ENCODE measurements around the gene ICA1L.

DNA sequence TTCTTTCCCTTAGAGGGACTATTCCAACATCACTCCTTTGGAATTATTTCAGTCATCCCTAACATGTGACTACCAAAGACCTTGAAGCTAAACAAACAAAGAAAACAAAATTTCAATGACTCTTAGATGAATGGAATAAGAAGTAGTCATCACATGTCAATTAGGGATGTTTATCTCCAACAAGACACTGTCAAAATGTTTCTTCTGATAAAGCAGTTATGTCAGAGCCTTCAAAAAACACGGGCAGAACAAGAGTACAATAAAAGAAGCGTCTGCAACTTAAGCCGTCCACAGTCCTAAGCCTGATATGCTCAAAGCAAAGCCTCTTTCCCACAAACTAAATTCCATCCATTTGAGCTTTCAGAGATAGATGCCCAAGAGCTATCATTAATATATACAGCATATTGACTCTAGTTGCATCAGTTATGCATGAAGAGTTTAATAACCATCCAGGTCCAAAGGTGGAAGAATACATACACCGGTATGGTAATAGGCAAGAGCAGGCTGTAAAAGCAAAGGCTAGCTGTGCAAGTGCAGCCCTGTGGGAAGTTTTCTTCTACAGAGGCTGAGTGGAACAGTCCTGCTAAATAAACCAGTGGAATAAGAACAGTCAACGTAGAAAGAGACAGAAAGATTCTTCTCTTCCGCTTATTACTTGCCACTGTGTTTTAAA lies 98.1 kb downstream of the ICA1L start:
- TF ChIP-seq, protein P1, sequence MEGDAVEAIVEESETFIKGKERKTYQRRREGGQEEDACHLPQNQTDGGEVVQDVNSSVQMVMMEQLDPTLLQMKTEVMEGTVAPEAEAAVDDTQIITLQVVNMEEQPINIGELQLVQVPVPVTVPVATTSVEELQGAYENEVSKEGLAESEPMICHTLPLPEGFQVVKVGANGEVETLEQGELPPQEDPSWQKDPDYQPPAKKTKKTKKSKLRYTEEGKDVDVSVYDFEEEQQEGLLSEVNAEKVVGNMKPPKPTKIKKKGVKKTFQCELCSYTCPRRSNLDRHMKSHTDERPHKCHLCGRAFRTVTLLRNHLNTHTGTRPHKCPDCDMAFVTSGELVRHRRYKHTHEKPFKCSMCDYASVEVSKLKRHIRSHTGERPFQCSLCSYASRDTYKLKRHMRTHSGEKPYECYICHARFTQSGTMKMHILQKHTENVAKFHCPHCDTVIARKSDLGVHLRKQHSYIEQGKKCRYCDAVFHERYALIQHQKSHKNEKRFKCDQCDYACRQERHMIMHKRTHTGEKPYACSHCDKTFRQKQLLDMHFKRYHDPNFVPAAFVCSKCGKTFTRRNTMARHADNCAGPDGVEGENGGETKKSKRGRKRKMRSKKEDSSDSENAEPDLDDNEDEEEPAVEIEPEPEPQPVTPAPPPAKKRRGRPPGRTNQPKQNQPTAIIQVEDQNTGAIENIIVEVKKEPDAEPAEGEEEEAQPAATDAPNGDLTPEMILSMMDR (IDR thresholded peaks at IDR 0.05; ENCODE audit: low read depth, low read length), result no peak
- TF ChIP-seq EZH2phosphoT487 (IDR thresholded peaks at IDR 0.05; ENCODE audit: low read depth), result no peak
